Adipose tissue (tissue), 3 donors: ENCODE measurements around the gene CKAP2L. TPM values are rescaled to one million over a fixed set of nuclear protein-coding genes. Genes with fewer than 3 reads are reported as not detected.

ENCODE experiments used
- H3K27ac ChIP-seq: one replicate; pipeline ENCODE4 v1.5.1; 2013; ENCODE audit warnings: low read depth, low read length
- WGBS, 3 donors: extraction: QIAGEN DNeasy Blood & Tissue Kit; methylation state at CpG; one replicate each; pipeline ENCODE4 v1.1.7; 2013; 5-methylcytosine and 5-hydroxymethylcytosine counted together
- polyA plus RNA-seq, 3 donors: library from polyadenylated mRNA; stranded (reverse); fragments of 200-250 nt; gene quantifications; one replicate each; pipeline ENCODE4 v1.2.3, GENCODE V29; 2013
- donor health status: healthy with polysubstance abuse.
- donor health status: Bipolar disorder and iron deficiency.
- donor health status: healthy.

The CKAP2L gene
- polyA plus RNA-seq, 3 donors: 0.05 to 0.16 TPM; not detected in 1

GRCh38 chr2:112701052-112701451 lies 63.4 kb downstream of the CKAP2L start:
- no peak overlapping the region for H3K27ac ChIP-seq
- 54 to 85% (median 56%) methylated on average over 8 of the region's 8 CpGs for WGBS, 3 donors

GRCh38 chr2:112699984-112700667 lies 64.3 kb downstream of the CKAP2L start:
- 52 to 68% (median 53%) methylated on average over 3 of the region's 3 CpGs for WGBS, 3 donors

GRCh38 chr2:112698834-112699515 lies 65.4 kb downstream of the CKAP2L start:
- WGBS, 3 donors: 80 to 85% (median 82%) methylated on average over 3 of the region's 3 CpGs
- H3K27ac ChIP-seq: no peak overlapping the region

More at GRCh38 chr2:112699984-112700667, 64.3 kb downstream of the CKAP2L start:
- H3K27ac ChIP-seq: no peak overlapping the region

- no peak overlapping the region for H3K27ac ChIP-seq
- 91 to 96% (median 96%) methylated on average over 12 of the region's 12 CpGs for WGBS, 3 donors
Measured at GRCh38 chr2:112694182-112694581, 70.2 kb downstream of the CKAP2L start.

GRCh38 chr2:112693596-112693995 lies 70.8 kb downstream of the CKAP2L start:
- H3K27ac ChIP-seq: no peak overlapping the region
- WGBS, 3 donors: 84 to 89% (median 88%) methylated on average over 9 of the region's 9 CpGs

GRCh38 chr2:112692918-112693317 lies 71.5 kb downstream of the CKAP2L start:
- 87 to 97% (median 89%) methylated on average over 1 of the region's 1 CpG for WGBS, 3 donors
- H3K27ac ChIP-seq: no peak overlapping the region

- H3K27ac ChIP-seq: no peak overlapping the region
Measured at GRCh38 chr2:112692495-112692911, 71.9 kb downstream of the CKAP2L start.

GRCh38 chr2:112691881-112692281 lies 72.5 kb downstream of the CKAP2L start:
- H3K27ac ChIP-seq: no peak overlapping the region
- 51 to 68% (median 59%) methylated on average over 4 of the region's 4 CpGs for WGBS, 3 donors

More at GRCh38 chr2:112692495-112692911, 71.9 kb downstream of the CKAP2L start:
- 25 to 52% (median 31%) methylated on average over 5 of the region's 5 CpGs for WGBS, 3 donors

- no peak overlapping the region for H3K27ac ChIP-seq
- 36 to 44% (median 38%) methylated on average over 9 of the region's 9 CpGs for WGBS, 3 donors
Measured at GRCh38 chr2:112690853-112691401, 73.5 kb downstream of the CKAP2L start.

- 86 to 89% (median 88%) methylated on average over 14 of the region's 14 CpGs for WGBS, 3 donors
- no peak overlapping the region for H3K27ac ChIP-seq
Measured at GRCh38 chr2:112688086-112688880, 76.1 kb downstream of the CKAP2L start.

- H3K27ac ChIP-seq: no peak overlapping the region
- 78 to 92% (median 91%) methylated on average over 6 of the region's 6 CpGs for WGBS, 3 donors
Measured at GRCh38 chr2:112687522-112687921, 76.9 kb downstream of the CKAP2L start.

Other genes with a start within 250 kb of the CKAP2L start
- gene POLR1B, start 222.1 kb downstream of the CKAP2L start, polyA plus RNA-seq: 1 to 10 TPM; 3.1 to 7.6 (median 4.4) TPM
- 10 to 100 TPM; 37.1 to 50.0 (median 42.3) TPM for gene CHCHD5, start 180.0 kb downstream of the CKAP2L start, polyA plus RNA-seq
- gene SLC20A1, start 118.7 kb downstream of the CKAP2L start, polyA plus RNA-seq: 10 to 100 TPM; 19.5 to 33.7 (median 31.3) TPM
- under 1 TPM in 1 of 3 donors, not detected in 2; 0.03 TPM for gene NT5DC4, start 43.6 kb downstream of the CKAP2L start, polyA plus RNA-seq
- gene IL1A, start 19.9 kb upstream of the CKAP2L start, polyA plus RNA-seq: 1 to 10 TPM in 1 of 3 donors, not detected in 2; 1.2 TPM
- 10 to 100 TPM in 2 of 3 donors, 1 to 10 TPM in 1; 1.0 to 31.0 (median 17.8) TPM for gene IL1B, start 72.2 kb upstream of the CKAP2L start, polyA plus RNA-seq
- gene IL37, start 146.6 kb upstream of the CKAP2L start, polyA plus RNA-seq: not detected
- not detected for gene IL36G, start 213.4 kb upstream of the CKAP2L start, polyA plus RNA-seq
- under 1 TPM in 1 of 3 donors, not detected in 2; 0.45 TPM for gene IL36A, start 240.8 kb upstream of the CKAP2L start, polyA plus RNA-seq